ENCODE measurements around the gene BARHL2. TPM values are rescaled to one million over a fixed set of nuclear protein-coding genes. Genes with fewer than 3 reads are reported as not detected.

The BARHL2 gene
- total RNA-seq, 6 experiments from 2014 or later: not detected

- ATAC-seq (peak in 1 of 4 donors; percentile 23), DNase-seq (no peak)
- Histone ChIP-seq H3K4me1 (peaks cover 0 to 32% (median 6%) of the 10 kb centered on the region in 4 donors), H3K27ac (no peak overlapping the region), H3K27me3 (peaks cover 17 to 77% of the 10 kb centered on the region in 2 donors), H3K4me3 (peak overlapping the region in 2 of 3 donors; percentile 14 to 22), H3K9me3 (no peaks in the 10 kb centered on the region), H3K36me3 (no peaks in the 10 kb centered on the region)
- intact Hi-C loops (cut with DNase I): no loop called here
- TF ChIP-seq POLR2A (IDR thresholded peaks at IDR 0.05) (no peak), CTCF (IDR thresholded peaks at IDR 0.05) (no peak)
- WGBS (ENCODE audit: insufficient coverage, low coverage, low lambda C conversion rate, missing lambda C conversion rate): 17% methylated on average over 10 of the region's 12 CpGs
Observed at GRCh38 chr1:90722874-90723589, 5.9 kb upstream of the BARHL2 start.

DNA sequence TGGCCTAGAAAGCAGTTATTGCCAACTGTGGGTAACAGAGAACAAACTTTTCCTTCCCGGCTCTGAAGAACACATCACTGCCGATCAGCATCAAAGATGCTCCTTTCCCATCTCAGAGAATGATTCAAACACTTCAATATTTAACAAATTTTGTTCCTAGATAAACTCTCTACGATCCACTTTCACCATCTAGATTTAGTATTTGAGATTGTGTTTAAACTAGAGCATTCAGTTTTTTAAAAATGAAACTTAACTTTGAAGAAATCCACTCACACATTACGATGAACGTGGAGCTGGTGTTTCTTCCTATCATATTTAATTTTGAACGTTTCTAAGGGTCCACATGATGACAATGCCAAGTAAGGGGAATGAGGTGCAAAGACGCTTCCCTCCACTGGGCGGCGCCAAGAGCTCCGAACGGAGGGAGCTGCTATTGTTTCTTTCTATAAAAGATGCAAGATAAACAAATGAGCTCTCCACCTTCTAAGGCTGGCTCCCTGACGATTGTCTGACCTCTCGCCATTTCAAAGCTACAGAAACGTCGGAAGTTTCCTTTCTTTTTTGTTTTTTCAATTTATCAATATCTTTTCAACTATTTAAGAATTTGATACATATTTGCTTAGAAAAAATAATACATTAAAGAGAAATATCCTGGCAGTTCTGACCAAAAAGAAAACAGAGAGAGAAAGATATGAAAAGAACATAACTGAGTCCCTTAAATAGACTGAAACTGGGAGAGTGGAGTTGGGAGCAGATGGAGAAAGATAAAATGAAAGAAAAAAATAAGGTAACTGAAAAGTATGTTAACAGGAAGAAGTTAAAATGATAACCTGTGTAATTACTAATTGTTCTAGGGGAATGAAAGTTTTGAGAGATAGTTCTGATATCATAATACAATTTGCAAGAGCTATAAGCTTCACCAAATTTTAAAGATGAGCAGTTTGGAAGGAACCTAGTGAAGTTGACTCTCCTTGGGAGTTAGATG, 4.4 kb upstream of the BARHL2 start:
- intact Hi-C loops (cut with DNase I): no loop called here
- no peak overlapping the region for H3K4me3 ChIP-seq
- TF ChIP-seq CTCF (IDR thresholded peaks at IDR 0.05) (peak; percentile 65 to 90 (median 84)), POLR2A (IDR thresholded peaks at IDR 0.05) (no peak)
- peak; percentile 74 to 84 (median 79) for ATAC-seq
- peak in 2 of 3 donors; percentile 52 to 57 for DNase-seq
- H3K9me3 ChIP-seq: no peaks in the 10 kb centered on the region
- WGBS (ENCODE audit: insufficient coverage, low coverage, low lambda C conversion rate, missing lambda C conversion rate): 5% methylated on average over 15 of the region's 15 CpGs
- H3K27me3 ChIP-seq: peaks cover 20 to 69% of the 10 kb centered on the region in 2 donors
- H3K4me1 ChIP-seq: peaks cover 0 to 33% (median 6%) of the 10 kb centered on the region in 4 donors
- no peaks in the 10 kb centered on the region for H3K36me3 ChIP-seq
- H3K27ac ChIP-seq: no peak overlapping the region

DNA sequence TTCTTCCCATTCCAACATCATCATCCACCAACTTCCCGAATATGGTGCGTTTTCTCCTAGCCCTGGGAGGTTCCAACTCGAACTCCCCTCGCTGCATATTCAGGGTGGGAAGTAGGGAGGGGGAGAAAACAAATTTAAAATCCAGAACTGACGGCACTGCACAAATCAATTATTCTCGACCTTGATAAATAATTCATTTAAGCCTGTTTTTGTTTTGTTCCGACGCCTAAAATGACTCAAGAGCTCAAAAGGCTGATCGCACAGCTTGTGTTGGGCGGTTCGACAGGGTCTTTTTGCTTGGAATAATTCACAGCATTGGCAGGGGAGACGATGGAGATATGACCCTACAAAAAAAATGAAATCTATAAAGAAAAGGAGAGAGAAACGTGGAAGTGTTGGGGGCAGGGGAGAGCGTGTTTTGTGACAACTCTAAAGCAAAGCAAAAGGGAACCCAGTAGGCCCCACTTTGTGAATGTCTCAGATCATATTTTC, 3.1 kb upstream of the BARHL2 start:
- Histone ChIP-seq H3K9me3 (no peaks in the 10 kb centered on the region), H3K27me3 (peaks cover 26 to 65% of the 10 kb centered on the region in 2 donors), H3K4me1 (peaks cover 0 to 23% (median 3%) of the 10 kb centered on the region in 4 donors), H3K27ac (no peak overlapping the region), H3K4me3 (no peak overlapping the region), H3K36me3 (no peaks in the 10 kb centered on the region)
- DNase-seq: no peak
- TF ChIP-seq CTCF (IDR thresholded peaks at IDR 0.05) (no peak), POLR2A (IDR thresholded peaks at IDR 0.05) (no peak)
- 11% methylated on average over 14 of the region's 14 CpGs for WGBS (ENCODE audit: insufficient coverage, low coverage, low lambda C conversion rate, missing lambda C conversion rate)
- intact Hi-C loops (cut with DNase I): no loop called here
- ATAC-seq: no peak

DNA sequence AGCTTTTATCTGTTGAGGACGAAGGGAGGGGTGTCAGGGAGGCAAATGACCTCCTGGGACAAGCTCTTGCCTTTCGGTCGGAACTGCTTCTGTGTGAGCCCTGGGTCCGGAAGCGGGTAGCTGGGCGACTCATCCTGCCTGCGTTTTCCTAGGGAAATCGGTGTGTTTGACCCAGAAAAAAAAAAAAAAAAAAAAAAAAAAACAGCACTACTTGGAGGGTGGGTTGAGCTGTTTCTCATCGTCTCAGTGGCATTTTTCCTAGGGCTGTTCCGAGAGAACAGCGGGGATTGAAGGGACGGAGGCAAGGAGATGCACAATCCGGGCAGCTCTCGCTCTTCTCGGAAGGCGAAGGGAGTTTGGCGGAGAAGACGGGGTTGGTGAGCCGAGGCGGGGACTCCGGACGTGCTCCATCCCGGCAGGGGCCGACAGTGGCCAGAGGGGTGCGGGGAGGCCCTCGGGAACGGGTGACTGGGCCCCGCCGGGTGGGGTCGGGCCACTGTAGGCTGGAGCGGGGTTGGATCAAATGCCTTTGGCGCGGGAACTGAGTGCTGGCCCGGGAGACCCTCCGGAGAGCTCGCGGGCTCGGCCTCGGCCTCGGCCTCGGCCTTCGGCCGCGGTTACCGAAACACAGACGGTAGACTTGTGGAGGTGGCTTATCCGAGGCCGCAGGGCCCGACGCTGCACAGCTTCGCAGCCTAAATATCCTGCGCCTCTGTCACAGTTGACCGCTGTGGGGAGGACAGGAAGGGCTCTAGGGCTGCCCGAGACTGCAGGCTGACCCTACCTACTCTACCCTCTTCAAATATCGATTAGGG, 2.4 kb upstream of the BARHL2 start:
- ATAC-seq: no peak

More for the DNA sequence above, 2.4 kb upstream of the BARHL2 start:
- DNase-seq: no peak
- H3K4me1 ChIP-seq: peaks cover 0 to 20% (median 3%) of the 10 kb centered on the region in 4 donors
- no peak overlapping the region for H3K4me3 ChIP-seq
- no peak for TF ChIP-seq POLR2A (IDR thresholded peaks at IDR 0.05)
- TF ChIP-seq CTCF (IDR thresholded peaks at IDR 0.05): no peak
- H3K36me3 ChIP-seq: no peaks in the 10 kb centered on the region
- no peaks in the 10 kb centered on the region for H3K9me3 ChIP-seq
- peaks cover 24 to 65% of the 10 kb centered on the region in 2 donors for H3K27me3 ChIP-seq
- H3K27ac ChIP-seq: no peak overlapping the region
- intact Hi-C loops (cut with DNase I): loop anchor here in 1 of 2 donors (10.0 kb wide), 1 partner anchor 445 kb away; no protein-coding TSS in a partner anchor
- WGBS (ENCODE audit: insufficient coverage, low coverage, low lambda C conversion rate, missing lambda C conversion rate): 10% methylated on average over 29 of the region's 55 CpGs

Data from right lobe of liver (tissue), 6 donors.